SIG-M5 (cell line): ENCODE results near the gene HTR1D.

Experiments used
- DNase-seq: peaks from one replicate; lab custom pipeline; 2025; lab: John Stamatoyannopoulos, UW

HTR1D gene

GRCh38 chr1:23150125-23150524 lies 67.2 kb downstream of the HTR1D start:
- no peak for DNase-seq

GRCh38 chr1:23149114-23149513 lies 68.2 kb downstream of the HTR1D start:
- no peak for DNase-seq

GRCh38 chr1:23148084-23148483 lies 69.2 kb downstream of the HTR1D start:
- no peak for DNase-seq
